Suprapubic skin (tissue), 4 donors: Measurements from ENCODE around the gene WTIP.

ENCODE experiments used
- CTCF ChIP-seq, 2 donors: fragments of 200-600 bp in 1 of 2; fragments of 450-650 bp in 1 of 2; sonication (generic) in 1 of 2; IDR thresholded peaks; one replicate each; pipeline ENCODE4 v1.5.1; 2016 to 2019; ENCODE audit warnings: antibody characterized with exemption in 2 of 2, mild to moderate bottlenecking in 1 of 2, moderate library complexity in 1 of 2
- EP300 ChIP-seq: sonication (generic); formaldehyde crosslinking; IDR thresholded peaks from one replicate; pipeline ENCODE4 v1.6.1; 2017; ENCODE audit warnings: antibody characterized with exemption
- POLR2A ChIP-seq, 2 donors: fragments of 450-650 bp; IDR thresholded peaks; one replicate each; pipeline ENCODE4 v1.6.1; 2017; ENCODE audit warnings: antibody characterized with exemption in 2 of 2, mild to moderate bottlenecking in 2 of 2, moderate library complexity in 2 of 2
- POLR2AphosphoS5 ChIP-seq, 3 donors: sonication (generic); formaldehyde crosslinking; IDR thresholded peaks; one replicate each; pipeline ENCODE4 v1.6.1; 2017; ENCODE audit warnings: antibody characterized with exemption in 3 of 3

GRCh38 chr19:34556488-34556887 lies 74.9 kb downstream of the WTIP start:
- TF ChIP-seq CTCF (IDR thresholded peaks at IDR 0.05) (peak in 1 of 2 donors; percentile 28), EP300 (no peak), POLR2A (IDR thresholded peaks at IDR 0.05) (no peak), POLR2AphosphoS5 (IDR thresholded peaks at IDR 0.05) (no peak)
